Urinary bladder (tissue), 4 donors: ENCODE measurements around the gene COL7A1. TPM values are rescaled to one million over a fixed set of nuclear protein-coding genes. Genes with fewer than 3 reads are reported as not detected.
A peak's percentile ranks its signal among the peaks of the same experiment; 100 is the strongest.
"Not testable (repeated sequence)": the region's sequence is repeated elsewhere in the genome, so short reads cannot be mapped to it uniquely, and the experiment has no call there.

ENCODE experiments used
- DNase-seq: peaks from one replicate; pipeline ENCODE4 v3.0.0-alpha.2; 2015; ENCODE audit errors: extremely low spot score
- H3K27ac ChIP-seq: one replicate; pipeline ENCODE4 v1.5.1; 2013; ENCODE audit warnings: low read depth, mild to moderate bottlenecking, moderate library complexity
- H3K36me3 ChIP-seq: one replicate; pipeline ENCODE4 v1.6.1; 2013; ENCODE audit warnings: mild to moderate bottlenecking, moderate library complexity; ENCODE audit not compliant: insufficient read depth
- H3K4me1 ChIP-seq: one replicate; pipeline ENCODE4 v1.6.1; 2013; ENCODE audit warnings: mild to moderate bottlenecking, moderate library complexity; ENCODE audit not compliant: insufficient read depth
- H3K4me3 ChIP-seq: one replicate; pipeline ENCODE4 v1.5.1; 2013; ENCODE audit warnings: low read depth, low read length
- WGBS: extraction: QIAGEN DNeasy Blood & Tissue Kit; methylation state at CpG from one replicate; pipeline ENCODE4 v1.1.7; 2013; 5-methylcytosine and 5-hydroxymethylcytosine counted together
- polyA plus RNA-seq: library from polyadenylated mRNA; stranded (reverse); fragments of 200-250 nt; gene quantifications from one replicate; pipeline ENCODE4 v1.2.3, GENCODE V29; 2013
- total RNA-seq: library from RNA; depleted of rRNA; stranded (reverse); fragments of >200 nt; gene quantifications from one replicate; pipeline ENCODE4 v1.2.3, GENCODE V29; 2014
- donor health status: healthy with polysubstance abuse.
- donor health status: healthy.

The COL7A1 gene
- total and polyA plus RNA-seq, 2 donors: 19.7 to 20.0 TPM

GRCh38 chr3:48558493-48559134 lies 36.5 kb downstream of the COL7A1 start:
- H3K27ac ChIP-seq: no peak overlapping the region
- 75% methylated on average over 6 of the region's 6 CpGs for WGBS
- H3K4me1 ChIP-seq: no peaks in the 10 kb centered on the region
- DNase-seq: no peak
- H3K36me3 ChIP-seq: no peaks in the 10 kb centered on the region
- no peak overlapping the region for H3K4me3 ChIP-seq

- under 1% methylated on average over 53 of the region's 53 CpGs for WGBS
- DNase-seq: peak; percentile 99
- Histone ChIP-seq H3K4me3 (peak within 1 kb of the TSS; percentile 47), H3K27ac (no peak within 1 kb of the TSS), H3K36me3 (no peaks in the 10 kb centered on the region), H3K4me1 (no peaks in the 10 kb centered on the region)
Measured at GRCh38 chr3:48556796-48557626, 38.1 kb downstream of the COL7A1 start, which contains the start of gene PFKFB4. TSS of gene PFKFB4 (minus strand) at chr3:48556803. CDS start at chr3:48556777, 26 bp downstream.

- WGBS: 17% methylated on average over 29 of the region's 29 CpGs
- no peak overlapping the region for H3K27ac ChIP-seq
- no peak for DNase-seq
- H3K4me3 ChIP-seq: peak overlapping the region; percentile 47
- H3K36me3 ChIP-seq: no peaks in the 10 kb centered on the region
- no peaks in the 10 kb centered on the region for H3K4me1 ChIP-seq
Measured at GRCh38 chr3:48555949-48556795, 39.0 kb downstream of the COL7A1 start.

- no peak for DNase-seq
- WGBS: 75% methylated on average over 10 of the region's 10 CpGs
- no peak overlapping the region for H3K27ac ChIP-seq
- H3K4me1 ChIP-seq: no peaks in the 10 kb centered on the region
- H3K36me3 ChIP-seq: no peaks in the 10 kb centered on the region
- no peak overlapping the region for H3K4me3 ChIP-seq
Measured at GRCh38 chr3:48555231-48555948, 39.7 kb downstream of the COL7A1 start.

GRCh38 chr3:48553886-48554845 lies 41.0 kb downstream of the COL7A1 start:
- DNase-seq: no peak
- 93% methylated on average over 14 of the region's 14 CpGs for WGBS
- no peaks in the 10 kb centered on the region for H3K4me1 ChIP-seq
- no peak overlapping the region for H3K4me3 ChIP-seq
- H3K27ac ChIP-seq: no peak overlapping the region
- H3K36me3 ChIP-seq: no peaks in the 10 kb centered on the region

GRCh38 chr3:48553361-48553760 lies 41.8 kb downstream of the COL7A1 start:
- 92% methylated on average over 5 of the region's 5 CpGs for WGBS
- DNase-seq: no peak
- H3K27ac ChIP-seq: no peak overlapping the region
- no peaks in the 10 kb centered on the region for H3K4me1 ChIP-seq
- no peak overlapping the region for H3K4me3 ChIP-seq
- no peaks in the 10 kb centered on the region for H3K36me3 ChIP-seq

- DNase-seq: no peak
- no peak overlapping the region for H3K27ac ChIP-seq
- WGBS: 83% methylated on average over 14 of the region's 14 CpGs
Measured at GRCh38 chr3:48552111-48552951, 42.8 kb downstream of the COL7A1 start.

GRCh38 chr3:48551651-48552050 lies 43.5 kb downstream of the COL7A1 start:
- H3K36me3 ChIP-seq, H3K4me3 ChIP-seq, H3K27ac ChIP-seq, H3K4me1 ChIP-seq, DNase-seq: not testable (repeated sequence)
- WGBS: 93% methylated on average over 7 of the region's 7 CpGs

More at GRCh38 chr3:48552111-48552951, 42.8 kb downstream of the COL7A1 start:
- no peaks in the 10 kb centered on the region for H3K4me1 ChIP-seq
- no peaks in the 10 kb centered on the region for H3K36me3 ChIP-seq
- H3K4me3 ChIP-seq: no peak overlapping the region

- H3K36me3 ChIP-seq: no peaks in the 10 kb centered on the region
- DNase-seq: peak; percentile 20
- no peak overlapping the region for H3K4me3 ChIP-seq
- 65% methylated on average over 10 of the region's 10 CpGs for WGBS
- no peak overlapping the region for H3K27ac ChIP-seq
- no peaks in the 10 kb centered on the region for H3K4me1 ChIP-seq
Measured at GRCh38 chr3:48548729-48549705, 46.1 kb downstream of the COL7A1 start.

- WGBS: 77% methylated on average over 5 of the region's 5 CpGs
- Histone ChIP-seq H3K36me3 (no peaks in the 10 kb centered on the region), H3K4me3 (no peak overlapping the region), H3K27ac (no peak overlapping the region), H3K4me1 (no peaks in the 10 kb centered on the region)
- no peak for DNase-seq
Measured at GRCh38 chr3:48548126-48548525, 47.0 kb downstream of the COL7A1 start.
